Stimulated activated CD4-positive, alpha-beta T cell treated with anti-CD3 and anti-CD28 coated beads, Interleukin-12 subunit alpha, Interleukin-12 subunit beta, amount 100 ng/mL, for 24 hours (primary cell): Measurements from ENCODE around the gene WDR47.

ENCODE experiments used
- DNase-seq, 2 experiments: peaks; one replicate each; pipeline ENCODE4 v3.0.0-alpha.2; 2020; ENCODE audit warnings: low read depth in 2 of 2

WDR47 gene

GRCh38 chr1:109041621-109042468 lies at the start of gene WDR47:
WDR47 (minus strand) TSS chr1:109042102; CDS start chr1:109023512, 18,590 bp downstream.
- peak; percentile 88 to 91 for DNase-seq

GRCh38 chr1:109091078-109091838 lies 49.4 kb upstream of the WDR47 start:
- DNase-seq: no peak

- peak; percentile 81 to 82 for DNase-seq
These were observed 48.5 kb upstream of the WDR47 start, which contains the start of gene TMEM167B for GRCh38 chr1:109090196-109091077. TMEM167B (plus strand) TSS chr1:109090764; CDS start chr1:109090873, 109 bp downstream.

- no peak for DNase-seq
These were observed 47.5 kb upstream of the WDR47 start for GRCh38 chr1:109089242-109090015.

- no peak for DNase-seq
These were observed 42.9 kb upstream of the WDR47 start for GRCh38 chr1:109084563-109085517.

- DNase-seq: no peak
These were observed 42.0 kb upstream of the WDR47 start for GRCh38 chr1:109083923-109084322.

- DNase-seq: no peak
These were observed 41.6 kb upstream of the WDR47 start for GRCh38 chr1:109083501-109083900.

- no peak for DNase-seq
These were observed 38.7 kb upstream of the WDR47 start for GRCh38 chr1:109080441-109081082.

GRCh38 chr1:109079240-109079622 lies 37.3 kb upstream of the WDR47 start:
- no peak for DNase-seq

- no peak for DNase-seq
These were observed 36.4 kb upstream of the WDR47 start for GRCh38 chr1:109078317-109078716.

GRCh38 chr1:109075531-109076490 lies 33.9 kb upstream of the WDR47 start, which contains the start of gene TAF13:
TAF13 (minus strand) TSS chr1:109076003; CDS start chr1:109075947, 56 bp downstream.
- peak; percentile 77 to 82 for DNase-seq

- DNase-seq: no peak
These were observed 27.4 kb upstream of the WDR47 start for GRCh38 chr1:109069294-109069693.

- DNase-seq: no peak
These were observed 26.0 kb upstream of the WDR47 start for GRCh38 chr1:109067883-109068282.

GRCh38 chr1:109065137-109065536 lies 23.2 kb upstream of the WDR47 start:
- DNase-seq: no peak

- DNase-seq: no peak
These were observed 19.3 kb upstream of the WDR47 start for GRCh38 chr1:109061183-109061582.

GRCh38 chr1:109060707-109061106 lies 18.8 kb upstream of the WDR47 start:
- no peak for DNase-seq

- DNase-seq: no peak
These were observed 17.1 kb upstream of the WDR47 start for GRCh38 chr1:109059026-109059425.

- DNase-seq: no peak
These were observed 14.2 kb upstream of the WDR47 start for GRCh38 chr1:109056064-109056463.
